Endothelial cell of umbilical vein (primary cell): ENCODE results near the gene HOXB3. TPM values are rescaled to one million over a fixed set of nuclear protein-coding genes. Genes with fewer than 3 reads are reported as not detected.

Source experiments
- BruUV-seq: library from RNA; stranded (reverse); fragments of 400-500 nt; replicated peaks from 2 replicates; lab custom pipeline; 2021; lab: Mats Ljungman, UMichigan
- CTCF ChIA-PET: fragments of 300-600, 350-600 bp; sonication (Branson Sonifier 250); formaldehyde crosslinking; loops from one replicate; lab custom pipeline; 2021; ENCODE audit warnings: antibody characterized with exemption, inconsistent platforms; lab: Charles Lee
- POLR2A ChIA-PET: fragments of 300-600, 350-600 bp; sonication (Branson Sonifier 250); formaldehyde crosslinking; loops from one replicate; lab custom pipeline; 2021; ENCODE audit warnings: antibody characterized with exemption, inconsistent platforms; lab: Charles Lee
- DNase-seq: peaks from one replicate; pipeline ENCODE4 v3.0.0-alpha.2; 2011; ENCODE audit warnings: low read depth, low spot score
- FAIRE-seq: peaks from 2 replicates; lab custom pipeline; 2011; peaks lifted over from hg19 to GRCh38; lab: Jason Lieb, UNC
- H2AFZ ChIP-seq: 2 replicates; pipeline ENCODE4 v1.6.0; 2012; ENCODE audit warnings: low read depth, low read length, control low read depth, inconsistent platforms
- H3K27ac ChIP-seq: 2 replicates; pipeline ENCODE4 v1.5.1; 2011; ENCODE audit warnings: low read depth, mild to moderate bottlenecking, control low read depth, low read length, moderate library complexity; ENCODE audit not compliant: insufficient read depth
- H3K27me3 ChIP-seq, 2 experiments: 2 replicates each; pipeline versions ENCODE4 v1.6.0 to v1.6.1; 2011; ENCODE audit warnings: low read length in 2 of 2, mixed read lengths in 1 of 2; ENCODE audit not compliant: control insufficient read depth in 2 of 2, insufficient read depth in 2 of 2
- H3K36me3 ChIP-seq, 2 experiments: 2 replicates in 1 of 2; 3 replicates in 1 of 2; pipeline ENCODE4 v1.5.1; 2011; ENCODE audit warnings: low read length in 2 of 2, mild to moderate bottlenecking in 1 of 2, moderate library complexity in 1 of 2; ENCODE audit not compliant: control insufficient read depth in 2 of 2, insufficient read depth in 2 of 2; ENCODE audit errors: extremely low read depth in 1 of 2
- H3K4me1 ChIP-seq: 3 replicates; pipeline ENCODE4 v1.5.1; 2011; ENCODE audit warnings: mild to moderate bottlenecking, low read length; ENCODE audit not compliant: control insufficient read depth, insufficient read depth; ENCODE audit errors: extremely low read depth
- H3K4me2 ChIP-seq: 2 replicates; pipeline ENCODE4 v1.6.1; 2011; ENCODE audit warnings: low read length, control low read depth, mixed read lengths; ENCODE audit not compliant: insufficient read depth
- H3K4me3 ChIP-seq, 3 experiments: fragments of 200-600 bp in 1 of 3; sonication (generic), shearing (Covaris generic) in 1 of 3; replicated peaks in 1 of 3; 2 replicates each; pipeline ENCODE4 v1.5.1; 2011 to 2016; ENCODE audit warnings: control low read depth in 3 of 3, low read length in 3 of 3, mild to moderate bottlenecking in 2 of 3, inconsistent platforms in 1 of 3, low read depth in 1 of 3, moderate library complexity in 1 of 3; ENCODE audit not compliant: insufficient read depth in 1 of 3
- H3K79me2 ChIP-seq: 2 replicates; pipeline ENCODE4 v1.6.0; 2012; ENCODE audit warnings: low read length, inconsistent platforms; ENCODE audit not compliant: control insufficient read depth, insufficient read depth
- H3K9ac ChIP-seq: replicated peaks from 2 replicates; pipeline ENCODE3; 2011; ENCODE audit warnings: low read length, control low read depth; ENCODE audit not compliant: insufficient read depth; ENCODE audit errors: extremely low read depth
- H3K9me1 ChIP-seq: replicated peaks from 3 replicates; pipeline ENCODE4 v1.6.0; 2011; ENCODE audit warnings: mild to moderate bottlenecking, low read length; ENCODE audit not compliant: control insufficient read depth, insufficient read depth; ENCODE audit errors: extremely low read depth
- H3K9me3 ChIP-seq: replicated peaks from 2 replicates; pipeline ENCODE4 v1.5.1; 2012; ENCODE audit warnings: low read length, inconsistent platforms; ENCODE audit not compliant: control insufficient read depth, insufficient read depth
- H4K20me1 ChIP-seq: replicated peaks from 2 replicates; pipeline ENCODE3; 2011; ENCODE audit warnings: mild to moderate bottlenecking, low read length; ENCODE audit not compliant: control insufficient read depth, insufficient read depth; ENCODE audit errors: extremely low read depth
- CTCF ChIP-seq, 2 donors: IDR thresholded peaks; 1 replicate in 1 of 2; 2 replicates in 1 of 2; pipeline ENCODE4 v1.5.1; 2011; ENCODE audit warnings: low read length in 2 of 2, mild to moderate bottlenecking in 2 of 2, moderate library complexity in 2 of 2, control low read depth in 1 of 2, inconsistent platforms in 1 of 2, low read depth in 1 of 2; ENCODE audit not compliant: insufficient read depth in 1 of 2; ENCODE audit errors: extremely low read depth in 1 of 2
- EZH2 ChIP-seq: IDR thresholded peaks from 2 replicates; pipeline ENCODE4 v1.6.1; 2012; ENCODE audit warnings: borderline replicate concordance, low read depth, mild to moderate bottlenecking, moderate library complexity, low read length, inconsistent platforms; ENCODE audit not compliant: severe bottlenecking
- FOS ChIP-seq: IDR thresholded peaks from 2 replicates; pipeline ENCODE4 v1.6.1; 2011; ENCODE audit warnings: mild to moderate bottlenecking, low read length, moderate library complexity, borderline replicate concordance; ENCODE audit not compliant: insufficient read depth
- GATA2 ChIP-seq: IDR thresholded peaks from 2 replicates; pipeline ENCODE4 v1.7.0; 2011; ENCODE audit warnings: low read depth, mild to moderate bottlenecking, moderate library complexity, mixed read lengths, low read length; ENCODE audit not compliant: insufficient read length, insufficient read depth
- JUN ChIP-seq: IDR thresholded peaks from 2 replicates; pipeline ENCODE4 v1.6.1; 2011; ENCODE audit warnings: borderline replicate concordance, low read depth; ENCODE audit not compliant: insufficient read length, insufficient read depth
- MYC ChIP-seq: IDR thresholded peaks from one replicate; pipeline ENCODE4 v1.6.1; 2011; ENCODE audit warnings: mild to moderate bottlenecking, low read depth, low read length
- POLR2A ChIP-seq: IDR thresholded peaks from 2 replicates; pipeline ENCODE4 v1.6.1; 2012; ENCODE audit warnings: low read depth, mild to moderate bottlenecking, control low read depth, low read length
- POLR2AphosphoS5 ChIP-seq: IDR thresholded peaks from 2 replicates; pipeline ENCODE4 v1.6.1; 2012; ENCODE audit warnings: low read depth, mild to moderate bottlenecking, control low read depth, low read length, moderate library complexity; ENCODE audit not compliant: insufficient read depth
- dilution Hi-C: fragments of 300-500 bp; cut with MboI; formaldehyde crosslinking; loops from one replicate; pipeline ENCODE4 v1.15.0; 2019; ENCODE audit warnings: low sequenced_read_pairs; ENCODE audit not compliant: extremely low pct_ligation_motif_present
- intact Hi-C: fragments of 100-400 bp; cut with micrococcal nuclease; formaldehyde crosslinking; loops from one replicate; pipeline ENCODE4 v1.10.0; 2022
- polyA plus RNA-seq, 4 experiments: library from polyadenylated mRNA; depleted of rRNA in 3 of 4; stranded (reverse) in 3 of 4; unstranded in 1 of 4; fragments of >200 nt; gene quantifications; 2 replicates each; pipeline versions ENCODE4 v1.2.1 to v1.2.3, GENCODE V29; 2011 to 2012; ENCODE audit warnings: missing spikeins in 1 of 4
- total RNA-seq: library from RNA; stranded (reverse); gene quantifications from 2 replicates; pipeline ENCODE4 v1.2.3, GENCODE V29; 2021
- TF ChIP-seq, protein P1 (sequence below): IDR thresholded peaks from 2 replicates; pipeline ENCODE4 v1.6.1; 2011; ENCODE audit not compliant: insufficient read depth, insufficient read length

The HOXB3 gene
- total and polyA plus RNA-seq, 2 donors (not counting 3 experiments of a cell fraction or from before 2014, with no cell fraction given): 29.6 to 56.6 TPM

GRCh38 chr17:48563867-48564187 is 26.2 kb downstream of the HOXB3 start:
- no peaks in the 10 kb centered on the region for H3K27me3 ChIP-seq
- H3K27ac ChIP-seq: no peak overlapping the region
- H2AFZ ChIP-seq: no peak overlapping the region
- no TSS peak for BruUV-seq
- dilution Hi-C loops: no loop called here
- H3K9me1 ChIP-seq: no peaks in the 10 kb centered on the region
- H3K4me2 ChIP-seq: no peak overlapping the region
- DNase-seq (no peak), FAIRE-seq (no peak)
- no peaks in the 10 kb centered on the region for H4K20me1 ChIP-seq
- H3K4me1 ChIP-seq: peaks cover 40% of the 10 kb centered on the region
- POLR2A ChIA-PET: no interaction called here
- intact Hi-C loops: loop anchor here (2.0 kb wide), 1 partner anchor 15 kb away; no protein-coding TSS in a partner anchor
- no peaks in the 10 kb centered on the region for H3K9me3 ChIP-seq
- H3K9ac ChIP-seq: no peak overlapping the region
- H3K79me2 ChIP-seq: peaks cover 77% of the 10 kb centered on the region
- no peak for TF ChIP-seq POLR2AphosphoS5
- TF ChIP-seq, protein P1, sequence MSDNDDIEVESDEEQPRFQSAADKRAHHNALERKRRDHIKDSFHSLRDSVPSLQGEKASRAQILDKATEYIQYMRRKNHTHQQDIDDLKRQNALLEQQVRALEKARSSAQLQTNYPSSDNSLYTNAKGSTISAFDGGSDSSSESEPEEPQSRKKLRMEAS: no peak
- no peak for TF ChIP-seq GATA2
- no peak for TF ChIP-seq FOS
- no peak for TF ChIP-seq JUN
- no peak for TF ChIP-seq POLR2A
- no peak for TF ChIP-seq CTCF (IDR thresholded peaks at IDR 0.05; ENCODE audit: extremely low read depth in 1 of 2, insufficient read depth in 1 of 2, low read depth in 1 of 2, low read length in 2 of 2)
- TF ChIP-seq MYC: no peak
- no peak for TF ChIP-seq EZH2
- H3K4me3 ChIP-seq: peak overlapping the region in 2 of 3 experiments; percentile 12 to 37
- CTCF ChIA-PET: interaction anchor here (1.4 kb wide), 1 partner anchor 9 kb away, joined by 3 read pairs; no protein-coding TSS in a partner anchor
- peaks cover 0 to 5% of the 10 kb centered on the region in 2 experiments for H3K36me3 ChIP-seq
